Inferior parietal cortex (tissue), 1 donor: ENCODE measurements around the gene FIP1L1.
"Not testable (repeated sequence)": the region's sequence is repeated elsewhere in the genome, so short reads cannot be mapped to it uniquely, and the experiment has no call there.

Experiments used
- DNase-seq: peaks from one replicate; pipeline ENCODE4 v3.0.0-alpha.2; 2016; ENCODE audit errors: extremely low spot score

FIP1L1 gene

GRCh38 chr4:53377319-53378170 lies at the start of gene FIP1L1:
FIP1L1 (plus strand) TSS chr4:53377641; CDS start chr4:53377839, 198 bp downstream.
- DNase-seq: peak; percentile 93

- DNase-seq: not testable (repeated sequence)
Measured at GRCh38 chr4:53334916-53335315, 42.5 kb upstream of the FIP1L1 start.

- DNase-seq: not testable (repeated sequence)
Measured at GRCh38 chr4:53340145-53340544, 37.3 kb upstream of the FIP1L1 start.

- DNase-seq: not testable (repeated sequence)
Measured at GRCh38 chr4:53346392-53346791, 31.0 kb upstream of the FIP1L1 start.

GRCh38 chr4:53346920-53347852 lies 30.3 kb upstream of the FIP1L1 start:
- DNase-seq: no peak

GRCh38 chr4:53348046-53348445 lies 29.4 kb upstream of the FIP1L1 start:
- no peak for DNase-seq

- no peak for DNase-seq
Measured at GRCh38 chr4:53349091-53349491, 28.4 kb upstream of the FIP1L1 start.

GRCh38 chr4:53354012-53354722 lies 23.3 kb upstream of the FIP1L1 start:
- DNase-seq: no peak

- no peak for DNase-seq
Measured at GRCh38 chr4:53355930-53356521, 21.4 kb upstream of the FIP1L1 start.

GRCh38 chr4:53361451-53361850 lies 16.0 kb upstream of the FIP1L1 start:
- DNase-seq: no peak

GRCh38 chr4:53362093-53362492 lies 15.3 kb upstream of the FIP1L1 start:
- no peak for DNase-seq

GRCh38 chr4:53364624-53365023 lies 12.8 kb upstream of the FIP1L1 start:
- no peak for DNase-seq

GRCh38 chr4:53365121-53365485 lies 12.3 kb upstream of the FIP1L1 start:
- DNase-seq: no peak

- peak; percentile 100 for DNase-seq
Measured at GRCh38 chr4:53365486-53366300, 11.7 kb upstream of the FIP1L1 start, which contains the start of gene SCFD2. SCFD2 (minus strand) TSS chr4:53366061.

- DNase-seq: no peak
Measured at GRCh38 chr4:53366301-53366716, 11.1 kb upstream of the FIP1L1 start.

- DNase-seq: no peak
Measured at GRCh38 chr4:53367721-53368120, 9.7 kb upstream of the FIP1L1 start.

GRCh38 chr4:53371049-53371448 lies 6.4 kb upstream of the FIP1L1 start:
- DNase-seq: no peak

GRCh38 chr4:53371843-53372521 lies 5.5 kb upstream of the FIP1L1 start:
- DNase-seq: no peak

- no peak for DNase-seq
Measured at GRCh38 chr4:53374777-53375258, 2.6 kb upstream of the FIP1L1 start.

GRCh38 chr4:53376900-53377299 lies 541 bp upstream of the FIP1L1 start:
- DNase-seq: peak; percentile 35
